Stimulated activated CD8-positive, alpha-beta memory T cell treated with anti-CD3 and anti-CD28 coated beads, Interleukin-4, amount 100 ng/mL, for 24 hours (primary cell): Measurements from ENCODE around the gene PINK1.
"Not testable (repeated sequence)": the region's sequence is repeated elsewhere in the genome, so short reads cannot be mapped to it uniquely, and the experiment has no call there.

Experiments
- DNase-seq: peaks from one replicate; pipeline ENCODE4 v3.0.0-alpha.2; 2020; ENCODE audit warnings: low read depth

PINK1 gene

GRCh38 chr1:20633190-20634064, at the start of gene PINK1:
Gene PINK1 (plus strand): TSS chr1:20633458. CDS start chr1:20633549, 91 bp downstream.
- DNase-seq: peak; percentile 69

- DNase-seq: no peak
Observed at GRCh38 chr1:20584890-20585289, 48.4 kb upstream of the PINK1 start.

- DNase-seq: no peak
Observed at GRCh38 chr1:20586953-20587660, 46.2 kb upstream of the PINK1 start.

GRCh38 chr1:20587661-20588053, 45.6 kb upstream of the PINK1 start:
- DNase-seq: no peak

GRCh38 chr1:20588634-20589225, 44.5 kb upstream of the PINK1 start, which contains the start of gene CDA:
Gene CDA (plus strand): TSS chr1:20589097. CDS start chr1:20589130, 33 bp downstream.
- DNase-seq: no peak

GRCh38 chr1:20589331-20590278, 43.7 kb upstream of the PINK1 start:
- no peak for DNase-seq

GRCh38 chr1:20590306-20590777, 42.9 kb upstream of the PINK1 start:
- DNase-seq: no peak

GRCh38 chr1:20593756-20594155, 39.5 kb upstream of the PINK1 start:
- DNase-seq: no peak

GRCh38 chr1:20594746-20595145, 38.5 kb upstream of the PINK1 start:
- DNase-seq: no peak

GRCh38 chr1:20596106-20596505, 37.2 kb upstream of the PINK1 start:
- DNase-seq: no peak

- no peak for DNase-seq
Observed at GRCh38 chr1:20597650-20598049, 35.6 kb upstream of the PINK1 start.

- DNase-seq: no peak
Observed at GRCh38 chr1:20600156-20600555, 33.1 kb upstream of the PINK1 start.

- no peak for DNase-seq
Observed at GRCh38 chr1:20601129-20601825, 32.0 kb upstream of the PINK1 start.

GRCh38 chr1:20602851-20603450, 30.3 kb upstream of the PINK1 start:
- DNase-seq: no peak

- DNase-seq: no peak
Observed at GRCh38 chr1:20603504-20604464, 29.5 kb upstream of the PINK1 start.

GRCh38 chr1:20604678-20605077, 28.6 kb upstream of the PINK1 start:
- DNase-seq: no peak

GRCh38 chr1:20606801-20607570, 26.3 kb upstream of the PINK1 start:
- DNase-seq: not testable (repeated sequence)

GRCh38 chr1:20609541-20609940, 23.7 kb upstream of the PINK1 start:
- no peak for DNase-seq
